ENCODE data around the gene CACYBP.

DNA sequence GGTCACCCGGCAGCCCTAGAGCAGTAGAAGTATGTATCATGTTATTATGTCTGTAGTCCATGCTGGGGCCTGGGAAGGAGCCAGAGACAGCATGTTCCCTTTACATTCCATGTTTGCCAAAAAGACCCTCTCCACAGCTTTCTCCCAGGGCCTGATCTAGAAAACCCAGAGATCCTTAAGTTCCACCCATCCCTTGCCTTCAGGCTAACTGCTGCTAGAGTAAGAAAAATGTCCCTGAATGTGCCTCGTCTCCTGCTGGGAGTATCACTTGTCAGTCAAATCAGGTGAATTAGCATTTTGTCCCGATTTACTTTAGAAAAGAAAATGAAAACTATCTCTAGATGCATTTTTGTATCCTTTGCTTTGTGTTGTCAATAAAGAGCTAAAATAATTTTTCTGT, 36.7 kb downstream of the CACYBP start:
- no peak for TF ChIP-seq ZNF274 (IDR thresholded peaks at IDR 0.05; ENCODE audit: low read depth, low read length)
- no peak for TF ChIP-seq EZH2 (IDR thresholded peaks at IDR 0.05)
- no peak for TF ChIP-seq POLR2A (IDR thresholded peaks at IDR 0.05; ENCODE audit: borderline replicate concordance, extremely low read depth, insufficient read depth, insufficient read length)
- TF ChIP-seq EZH2phosphoT487 (IDR thresholded peaks at IDR 0.05; ENCODE audit: borderline replicate concordance), result no peak
